ENCODE measurements around the gene VWA5B2. TPM values are rescaled to one million over a fixed set of nuclear protein-coding genes. Genes with fewer than 3 reads are reported as not detected.

The VWA5B2 gene
- total RNA-seq, 1 donor from 2014 or later: 23.7 TPM

DNA sequence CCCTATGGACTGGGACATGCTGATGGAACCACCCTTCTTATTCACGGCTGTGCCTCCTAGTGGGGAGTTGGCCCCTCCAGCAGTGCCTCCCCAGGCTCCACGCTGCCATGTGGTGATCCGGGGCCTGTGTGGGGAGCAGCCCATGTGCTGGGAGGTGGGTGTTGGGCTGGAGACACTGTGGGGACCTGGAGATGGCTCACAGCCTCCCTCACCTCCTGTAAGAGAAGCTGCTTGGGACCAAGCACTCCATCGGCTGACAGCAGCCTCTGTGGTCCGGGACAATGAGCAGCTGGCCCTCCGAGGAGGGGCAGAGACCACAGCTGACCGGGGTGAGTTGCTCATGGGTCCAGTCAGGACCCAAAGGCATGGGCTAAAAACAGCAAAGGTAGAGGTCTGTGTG lies 10.3 kb downstream of the VWA5B2 start:
- no peak overlapping the region for H3K27ac Mint-ChIP-seq
- TF ChIP-seq, protein P1, sequence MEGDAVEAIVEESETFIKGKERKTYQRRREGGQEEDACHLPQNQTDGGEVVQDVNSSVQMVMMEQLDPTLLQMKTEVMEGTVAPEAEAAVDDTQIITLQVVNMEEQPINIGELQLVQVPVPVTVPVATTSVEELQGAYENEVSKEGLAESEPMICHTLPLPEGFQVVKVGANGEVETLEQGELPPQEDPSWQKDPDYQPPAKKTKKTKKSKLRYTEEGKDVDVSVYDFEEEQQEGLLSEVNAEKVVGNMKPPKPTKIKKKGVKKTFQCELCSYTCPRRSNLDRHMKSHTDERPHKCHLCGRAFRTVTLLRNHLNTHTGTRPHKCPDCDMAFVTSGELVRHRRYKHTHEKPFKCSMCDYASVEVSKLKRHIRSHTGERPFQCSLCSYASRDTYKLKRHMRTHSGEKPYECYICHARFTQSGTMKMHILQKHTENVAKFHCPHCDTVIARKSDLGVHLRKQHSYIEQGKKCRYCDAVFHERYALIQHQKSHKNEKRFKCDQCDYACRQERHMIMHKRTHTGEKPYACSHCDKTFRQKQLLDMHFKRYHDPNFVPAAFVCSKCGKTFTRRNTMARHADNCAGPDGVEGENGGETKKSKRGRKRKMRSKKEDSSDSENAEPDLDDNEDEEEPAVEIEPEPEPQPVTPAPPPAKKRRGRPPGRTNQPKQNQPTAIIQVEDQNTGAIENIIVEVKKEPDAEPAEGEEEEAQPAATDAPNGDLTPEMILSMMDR (conservative IDR thresholded peaks at IDR 0.05): no peak
- peaks cover 19% of the 10 kb centered on the region for H3K27me3 Mint-ChIP-seq

DNA sequence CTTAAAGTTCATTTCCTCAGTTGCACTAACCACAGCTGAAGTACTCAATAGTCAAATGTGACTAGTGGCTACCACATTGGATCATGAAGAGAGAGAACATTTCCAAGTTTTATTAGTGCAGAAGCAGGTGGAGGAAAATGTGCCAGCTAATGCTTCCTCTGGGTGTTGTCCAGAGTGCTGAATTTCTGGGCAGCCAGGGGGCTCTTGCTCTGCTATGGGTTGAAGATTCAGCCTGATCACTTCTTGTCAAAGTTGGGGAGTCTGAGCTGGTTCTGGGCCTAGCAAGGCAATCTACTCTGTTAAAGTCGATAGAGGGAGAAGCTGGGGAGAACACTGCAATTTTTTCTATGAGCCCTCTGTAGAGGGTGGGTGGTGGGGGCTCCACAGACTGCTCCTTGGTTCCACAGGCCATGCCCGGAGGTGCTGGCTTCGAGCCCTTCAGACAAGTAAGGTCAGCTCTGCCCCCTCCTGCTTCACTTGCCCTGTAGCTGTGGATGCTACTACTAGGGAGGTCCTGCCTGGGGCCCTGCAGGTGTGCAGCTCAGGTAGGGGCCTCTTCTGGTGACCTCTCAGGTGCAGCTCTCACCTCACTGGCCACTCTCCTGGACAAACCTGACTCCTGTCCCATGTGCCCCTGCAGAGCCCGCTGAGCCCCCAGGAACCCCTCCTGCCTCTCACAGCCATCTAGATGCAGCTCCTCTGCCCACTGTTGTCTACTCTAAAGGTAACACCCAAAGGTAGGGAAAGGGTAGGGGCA lies 11.2 kb downstream of the VWA5B2 start:
- Mint-ChIP-seq H3K4me3 (no peak overlapping the region), H3K36me3 (peaks cover 4% of the 10 kb centered on the region), H3K9me3 (no peaks in the 10 kb centered on the region), H3K4me1 (ENCODE audit: unreplicated experiment) (no peaks in the 10 kb centered on the region), H3K27me3 (peaks cover 13% of the 10 kb centered on the region), H3K27ac (no peak overlapping the region)
- no peak for DNase-seq (ENCODE audit: extremely low spot score, unreplicated experiment)
- TF ChIP-seq, protein P1 (conservative IDR thresholded peaks at IDR 0.05): no peak

More for the DNA sequence above, 10.3 kb downstream of the VWA5B2 start:
- no peak for DNase-seq (ENCODE audit: extremely low spot score, unreplicated experiment)
- Mint-ChIP-seq H3K4me3 (no peak overlapping the region), H3K4me1 (ENCODE audit: unreplicated experiment) (no peaks in the 10 kb centered on the region), H3K36me3 (peaks cover 4% of the 10 kb centered on the region), H3K9me3 (no peaks in the 10 kb centered on the region)

DNA sequence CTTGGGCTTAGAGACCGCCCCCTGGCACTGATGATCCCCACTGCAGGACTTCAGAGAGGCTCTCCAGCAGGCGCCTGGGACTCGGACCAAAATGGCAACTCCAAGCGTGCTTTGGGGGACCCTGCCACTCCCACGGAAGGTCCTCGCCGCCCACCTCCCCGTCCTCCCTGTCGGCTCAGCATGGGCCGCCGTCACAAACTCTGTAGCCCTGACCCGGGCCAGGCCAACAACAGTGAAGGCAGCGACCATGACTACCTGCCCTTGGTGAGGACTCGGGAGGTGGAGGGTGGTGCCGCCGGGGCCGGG lies 11.7 kb downstream of the VWA5B2 start:
- Mint-ChIP-seq H3K4me3 (no peak overlapping the region), H3K27ac (no peak overlapping the region), H3K4me1 (ENCODE audit: unreplicated experiment) (no peaks in the 10 kb centered on the region), H3K27me3 (peaks cover 9% of the 10 kb centered on the region), H3K36me3 (peaks cover 8% of the 10 kb centered on the region), H3K9me3 (no peaks in the 10 kb centered on the region)
- TF ChIP-seq, protein P1 (conservative IDR thresholded peaks at IDR 0.05): no peak
- no peak for DNase-seq (ENCODE audit: extremely low spot score, unreplicated experiment)

DNA sequence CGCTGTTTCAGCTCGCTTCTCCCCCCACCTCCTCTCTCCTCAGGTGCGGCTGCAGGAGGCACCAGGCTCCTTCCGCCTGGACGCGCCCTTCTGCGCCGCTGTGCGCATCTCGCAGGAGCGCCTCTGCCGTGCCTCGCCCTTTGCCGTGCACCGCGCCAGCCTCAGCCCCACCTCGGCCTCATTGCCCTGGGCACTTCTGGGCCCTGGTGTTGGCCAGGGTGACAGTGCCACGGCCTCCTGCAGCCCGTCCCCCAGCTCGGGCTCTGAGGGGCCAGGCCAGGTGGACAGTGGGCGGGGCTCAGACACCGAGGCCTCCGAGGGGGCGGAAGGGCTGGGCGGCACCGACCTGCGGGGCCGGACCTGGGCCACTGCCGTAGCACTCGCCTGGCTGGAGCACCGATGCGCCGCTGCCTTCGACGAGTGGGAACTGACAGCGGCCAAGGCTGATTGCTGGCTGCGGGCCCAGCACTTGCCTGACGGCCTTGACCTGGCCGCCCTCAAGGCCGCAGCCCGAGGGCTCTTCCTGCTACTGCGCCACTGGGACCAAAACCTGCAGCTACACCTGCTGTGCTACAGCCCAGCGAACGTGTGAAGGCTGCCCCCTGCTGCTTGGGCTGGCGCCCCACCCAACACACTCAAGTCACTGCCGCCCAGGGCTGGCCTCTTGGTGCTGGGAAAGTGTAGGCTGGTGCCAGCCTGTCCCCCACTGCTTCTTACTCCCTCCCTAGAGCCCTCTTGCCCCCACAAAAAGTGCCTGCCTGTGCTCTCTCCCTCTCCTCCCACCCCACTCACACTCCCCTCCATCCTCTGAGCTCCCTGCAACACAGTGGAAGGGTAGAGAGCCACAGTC lies 12.3 kb downstream of the VWA5B2 start:
- TF ChIP-seq, protein P1 (conservative IDR thresholded peaks at IDR 0.05): no peak
- H3K4me3 Mint-ChIP-seq: no peak overlapping the region
- H3K9me3 Mint-ChIP-seq: no peaks in the 10 kb centered on the region
- no peak overlapping the region for H3K27ac Mint-ChIP-seq
- H3K27me3 Mint-ChIP-seq: peaks cover 9% of the 10 kb centered on the region
- no peaks in the 10 kb centered on the region for H3K4me1 Mint-ChIP-seq (ENCODE audit: unreplicated experiment)
- DNase-seq (ENCODE audit: extremely low spot score, unreplicated experiment): no peak
- H3K36me3 Mint-ChIP-seq: peaks cover 8% of the 10 kb centered on the region

DNA sequence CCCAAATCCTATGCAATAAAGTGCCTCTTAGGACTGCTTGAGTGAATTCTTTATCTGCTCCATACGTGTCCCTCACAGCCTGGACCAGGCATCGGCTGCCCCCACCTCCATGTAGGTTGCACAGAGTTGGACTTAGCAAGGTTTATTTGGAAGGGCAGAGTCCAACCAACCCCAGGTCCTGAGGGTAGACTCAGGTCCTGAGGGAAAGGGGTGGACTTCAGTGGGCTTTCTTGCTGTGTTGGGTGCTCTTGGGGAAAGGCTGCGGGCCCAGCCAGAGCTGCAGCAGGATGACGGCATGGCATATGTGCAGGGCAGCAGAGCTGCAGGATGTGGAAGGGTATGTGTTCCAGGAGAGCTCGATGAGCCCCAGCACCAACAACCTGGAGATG lies 12.9 kb downstream of the VWA5B2 start:
- H3K36me3 Mint-ChIP-seq: peaks cover 8% of the 10 kb centered on the region
- TF ChIP-seq, protein P1 (conservative IDR thresholded peaks at IDR 0.05): no peak
- no peak overlapping the region for H3K27ac Mint-ChIP-seq
- no peaks in the 10 kb centered on the region for H3K9me3 Mint-ChIP-seq
- no peaks in the 10 kb centered on the region for H3K4me1 Mint-ChIP-seq (ENCODE audit: unreplicated experiment)
- H3K4me3 Mint-ChIP-seq: no peak overlapping the region
- DNase-seq (ENCODE audit: extremely low spot score, unreplicated experiment): no peak
- H3K27me3 Mint-ChIP-seq: peaks cover 3% of the 10 kb centered on the region

Data from type B pancreatic cell (in vitro differentiated cells).